Testis (tissue), 2 donors: Measurements from ENCODE around the gene U2AF1L4.

Source experiments
- POLR2A ChIP-seq: fragments of 450-650 bp; IDR thresholded peaks from one replicate; pipeline ENCODE4 v1.6.1; 2017; ENCODE audit warnings: antibody characterized with exemption, mild to moderate bottlenecking, moderate library complexity
- TF ChIP-seq, protein P1 (sequence below), 3 experiments: fragments of 450-650 bp in 2 of 3; fragments of 200-600 bp in 1 of 3; sonication (generic) in 1 of 3; IDR thresholded peaks; one replicate each; pipeline ENCODE4 v1.5.1; 2016 to 2019; ENCODE audit warnings: antibody characterized with exemption in 3 of 3, mild to moderate bottlenecking in 2 of 3, moderate library complexity in 1 of 3

DNA sequence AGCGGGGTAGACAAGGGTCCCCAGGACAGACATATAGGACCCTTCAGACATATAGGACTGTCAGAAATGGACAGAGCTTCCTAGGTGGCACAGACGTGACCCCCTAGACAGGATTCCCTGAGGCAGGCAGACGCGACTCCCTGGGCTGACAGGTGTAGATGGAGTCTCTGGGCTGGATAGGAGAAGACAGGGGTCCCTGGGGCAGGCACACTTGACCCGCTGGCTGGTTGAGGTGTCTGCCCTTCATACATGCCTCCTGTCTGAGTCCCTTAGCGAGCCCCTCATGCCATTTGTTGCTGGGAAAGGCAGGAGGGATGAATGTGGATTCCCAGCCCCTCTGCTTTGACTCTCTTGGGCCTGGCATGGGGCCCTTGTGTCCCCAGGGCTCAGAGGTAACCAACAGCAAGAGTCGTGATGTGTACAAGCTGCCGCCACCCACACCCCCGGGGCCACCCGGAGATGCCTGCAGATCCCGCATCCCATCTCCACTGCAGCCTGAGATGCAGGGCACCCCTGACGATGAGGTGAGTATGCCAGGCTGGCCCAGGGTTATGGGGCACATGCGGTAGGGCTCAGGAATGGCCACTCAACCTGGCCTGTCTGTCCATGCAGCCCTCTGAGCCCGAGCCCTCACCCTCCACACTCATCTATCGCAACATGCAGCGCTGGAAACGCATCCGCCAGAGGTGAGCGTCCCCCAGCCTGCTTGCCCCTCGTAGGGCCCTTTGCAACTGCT, 8.6 kb upstream of the U2AF1L4 start:
- TF ChIP-seq, protein P1, sequence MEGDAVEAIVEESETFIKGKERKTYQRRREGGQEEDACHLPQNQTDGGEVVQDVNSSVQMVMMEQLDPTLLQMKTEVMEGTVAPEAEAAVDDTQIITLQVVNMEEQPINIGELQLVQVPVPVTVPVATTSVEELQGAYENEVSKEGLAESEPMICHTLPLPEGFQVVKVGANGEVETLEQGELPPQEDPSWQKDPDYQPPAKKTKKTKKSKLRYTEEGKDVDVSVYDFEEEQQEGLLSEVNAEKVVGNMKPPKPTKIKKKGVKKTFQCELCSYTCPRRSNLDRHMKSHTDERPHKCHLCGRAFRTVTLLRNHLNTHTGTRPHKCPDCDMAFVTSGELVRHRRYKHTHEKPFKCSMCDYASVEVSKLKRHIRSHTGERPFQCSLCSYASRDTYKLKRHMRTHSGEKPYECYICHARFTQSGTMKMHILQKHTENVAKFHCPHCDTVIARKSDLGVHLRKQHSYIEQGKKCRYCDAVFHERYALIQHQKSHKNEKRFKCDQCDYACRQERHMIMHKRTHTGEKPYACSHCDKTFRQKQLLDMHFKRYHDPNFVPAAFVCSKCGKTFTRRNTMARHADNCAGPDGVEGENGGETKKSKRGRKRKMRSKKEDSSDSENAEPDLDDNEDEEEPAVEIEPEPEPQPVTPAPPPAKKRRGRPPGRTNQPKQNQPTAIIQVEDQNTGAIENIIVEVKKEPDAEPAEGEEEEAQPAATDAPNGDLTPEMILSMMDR (IDR thresholded peaks at IDR 0.05): no peak
- TF ChIP-seq POLR2A: no peak
